ENCODE measurements around the gene TRNP1. TPM values are rescaled to one million over a fixed set of nuclear protein-coding genes. Genes with fewer than 3 reads are reported as not detected.
A peak's percentile ranks its signal among the peaks of the same experiment; 100 is the strongest.

TRNP1 gene
- total RNA-seq, 1 experiment from 2014 or later, result 245 TPM

DNA sequence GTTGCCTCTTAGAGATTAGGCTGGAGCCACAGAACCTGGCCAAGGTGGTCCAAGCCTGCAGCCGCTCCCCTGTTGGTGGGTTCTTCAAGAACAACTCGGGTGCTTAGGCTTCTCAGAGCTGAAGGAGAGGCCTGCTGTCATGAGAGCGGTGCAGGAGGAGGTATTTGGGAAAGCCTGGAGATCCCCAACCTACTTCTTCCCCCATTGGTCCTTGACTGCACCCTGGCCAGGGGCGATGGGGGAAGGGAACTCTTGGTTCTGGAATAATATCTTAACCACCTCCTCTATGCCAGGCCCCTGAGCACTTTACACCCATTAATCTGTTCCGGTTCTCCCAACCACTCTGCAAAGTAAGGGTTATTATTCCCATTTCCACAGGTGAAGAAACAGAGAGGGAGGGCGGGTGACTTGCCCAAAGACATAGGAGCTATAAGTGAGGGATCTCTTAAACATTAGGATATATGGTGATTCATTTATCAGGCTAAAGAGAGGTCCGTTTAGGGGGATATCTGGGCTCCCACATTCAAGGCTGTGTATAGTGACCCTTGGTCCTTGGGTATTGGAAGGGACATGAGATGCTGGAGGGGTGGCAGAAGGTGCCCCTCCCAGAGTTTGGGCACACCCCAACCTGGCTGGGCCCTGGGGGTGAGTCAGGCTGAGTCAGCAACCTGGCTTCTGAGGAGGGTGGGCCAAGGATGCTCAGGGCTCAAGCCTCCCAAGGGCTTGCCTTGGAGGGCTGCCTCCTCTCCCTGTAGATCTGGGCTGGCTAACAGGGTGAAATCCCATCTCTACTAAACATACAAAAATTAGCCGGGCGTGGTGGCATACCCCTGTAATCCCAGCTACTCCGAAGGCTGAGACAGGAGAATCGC lies 5.2 kb downstream of the TRNP1 start:
- peak; percentile 65 for DNase-seq (ENCODE audit: low read depth)
- in situ Hi-C loops (cut with HindIII; ENCODE audit: low pct_unique_long_range_greater_than_20kb, low sequenced_read_pairs), result no loop called here

DNA sequence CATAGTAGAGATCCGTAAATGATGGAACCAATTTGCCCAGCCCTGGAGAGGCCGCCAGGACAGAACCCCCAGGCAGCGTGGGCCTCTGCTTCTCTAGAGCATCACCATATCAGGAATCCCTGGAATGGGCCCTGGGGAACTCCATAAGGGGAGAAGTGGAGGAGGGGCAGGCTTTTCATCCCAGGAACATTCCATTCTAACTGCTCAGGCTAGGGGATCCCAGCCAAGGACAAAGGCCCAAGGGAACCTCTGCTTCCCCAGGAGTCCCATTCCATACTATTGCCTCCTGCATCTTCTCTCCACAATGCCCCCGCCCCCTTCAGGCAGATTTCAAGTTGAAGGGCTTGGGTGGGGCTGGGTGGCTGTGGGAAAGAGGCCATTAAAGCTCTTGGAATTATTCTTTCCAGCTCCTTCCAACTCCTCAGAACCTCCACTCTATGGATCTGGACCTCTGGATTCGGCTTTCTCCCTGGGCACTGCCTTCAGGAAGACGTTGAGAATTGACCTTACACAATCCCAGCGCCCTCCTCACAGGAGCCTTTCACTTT lies 6.0 kb downstream of the TRNP1 start:
- in situ Hi-C loops (cut with HindIII; ENCODE audit: low pct_unique_long_range_greater_than_20kb, low sequenced_read_pairs), result no loop called here
- DNase-seq (ENCODE audit: low read depth), result peak; percentile 92

DNA sequence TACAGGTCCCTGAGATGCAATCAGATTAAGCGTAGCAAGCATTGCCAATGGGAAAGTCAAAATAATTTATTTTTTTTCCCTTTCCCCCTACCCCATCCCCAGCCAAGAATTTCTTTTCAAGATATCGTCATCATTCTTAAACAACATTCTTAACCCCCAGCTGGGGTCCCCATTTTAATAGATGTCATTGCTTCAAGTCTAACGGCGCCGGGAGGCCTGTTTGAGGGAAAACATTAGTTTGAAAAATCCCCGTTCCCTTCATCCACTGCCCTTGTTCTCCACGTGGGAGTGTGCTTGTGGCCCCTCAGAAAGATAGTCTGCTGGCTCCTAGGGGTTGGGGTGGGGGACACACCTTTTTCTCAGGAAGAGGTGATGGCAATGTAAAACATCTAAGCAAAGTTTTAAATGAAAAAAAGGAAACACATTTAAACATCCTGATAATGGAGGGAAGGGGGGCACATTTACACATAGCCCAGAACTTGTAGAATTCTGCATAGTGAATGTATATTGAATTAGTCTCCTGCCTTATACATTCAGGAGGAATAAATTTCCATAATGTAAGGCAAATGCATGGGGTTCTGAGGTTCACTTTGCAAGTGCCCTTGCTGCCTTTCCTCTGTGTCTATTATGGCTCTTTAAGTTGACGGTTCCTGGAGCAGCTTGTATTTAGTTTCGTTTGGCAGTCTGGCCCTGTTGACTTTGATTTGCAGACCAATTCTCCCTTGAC lies 6.8 kb downstream of the TRNP1 start:
- in situ Hi-C loops (cut with HindIII; ENCODE audit: low pct_unique_long_range_greater_than_20kb, low sequenced_read_pairs), result no loop called here

GRCh38 chr1:27000817-27001460 lies 7.4 kb downstream of the TRNP1 start:
- in situ Hi-C loops (cut with HindIII; ENCODE audit: low pct_unique_long_range_greater_than_20kb, low sequenced_read_pairs), result no loop called here
- DNase-seq (ENCODE audit: low read depth), result peak; percentile 84

More for the DNA sequence above, 6.8 kb downstream of the TRNP1 start:
- DNase-seq (ENCODE audit: low read depth), result no peak

DNA sequence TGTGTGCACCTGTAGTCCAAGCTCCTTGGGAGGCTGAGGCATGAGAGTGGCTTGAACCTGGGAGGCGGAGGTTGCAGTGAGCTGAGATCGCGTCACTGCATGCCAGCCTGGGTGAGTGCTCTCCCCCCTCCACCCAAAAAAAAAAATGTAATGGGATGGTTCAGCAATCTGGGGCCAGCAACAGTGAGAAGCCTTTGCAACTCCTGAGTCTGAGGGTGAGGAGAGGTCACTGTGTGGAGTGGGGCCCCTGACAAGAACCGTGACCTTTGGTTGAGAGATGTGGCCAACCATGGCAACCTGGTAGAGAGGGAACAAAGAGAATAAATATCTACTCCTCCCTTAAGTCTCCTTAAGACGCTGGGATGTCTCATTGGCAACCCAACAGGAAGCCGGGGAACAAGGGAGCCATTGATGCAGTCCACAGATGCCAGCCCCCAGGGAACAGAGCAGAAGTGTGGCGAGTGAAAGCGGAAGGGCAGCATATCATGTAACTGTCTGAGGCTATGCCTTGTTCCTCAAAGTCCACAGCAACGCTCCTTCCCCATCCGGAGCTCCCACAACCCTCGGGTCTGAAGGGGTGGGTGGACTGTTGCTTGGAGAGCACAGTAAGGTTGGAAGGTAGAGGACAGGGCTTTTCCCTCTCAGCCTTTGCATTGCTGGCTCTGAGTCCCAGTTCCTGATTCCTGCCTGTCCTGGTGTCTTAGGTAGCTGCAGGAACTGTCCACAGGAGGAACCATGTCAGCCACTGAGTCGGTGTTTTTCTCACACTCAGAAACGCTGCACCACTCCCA lies 8.3 kb downstream of the TRNP1 start:
- in situ Hi-C loops (cut with HindIII; ENCODE audit: low pct_unique_long_range_greater_than_20kb, low sequenced_read_pairs), result no loop called here
- peak; percentile 97 for DNase-seq (ENCODE audit: low read depth)

DNA sequence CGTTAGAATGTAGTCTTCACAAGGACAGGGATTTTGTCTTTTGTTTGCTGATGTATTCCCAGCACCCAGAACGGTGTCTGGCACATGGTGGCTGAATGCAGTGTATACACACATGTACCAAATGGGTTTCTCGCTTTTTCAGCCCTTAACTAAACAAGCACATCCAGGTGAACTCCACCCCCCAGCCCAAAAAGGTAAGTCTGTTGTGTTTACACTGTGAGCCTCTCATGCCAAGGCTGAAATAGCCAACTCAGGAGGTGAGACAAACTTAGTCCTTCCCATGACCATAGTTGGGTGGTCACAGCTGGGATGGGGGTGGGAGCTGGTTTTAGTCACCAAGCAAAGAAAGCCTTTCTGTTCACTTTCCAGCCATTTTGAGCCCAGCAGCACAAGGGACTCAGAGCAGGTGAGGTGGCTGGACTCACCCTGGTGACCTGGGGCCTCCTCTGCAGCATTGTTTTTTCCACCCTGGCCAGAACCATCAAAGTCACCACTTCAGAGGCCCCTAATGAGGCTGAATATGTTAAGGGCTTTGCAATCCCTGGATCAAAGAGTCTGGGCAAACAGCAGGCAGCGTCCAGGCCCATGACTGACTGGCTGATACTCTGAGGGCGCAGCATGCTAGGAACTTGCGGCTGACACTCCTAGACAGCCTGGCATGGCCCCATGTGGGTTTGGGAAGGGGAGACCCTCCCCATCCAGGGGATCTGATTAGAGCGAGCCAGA lies 10.4 kb downstream of the TRNP1 start:
- no peak for DNase-seq (ENCODE audit: low read depth)
- in situ Hi-C loops (cut with HindIII; ENCODE audit: low pct_unique_long_range_greater_than_20kb, low sequenced_read_pairs), result no loop called here

GRCh38 chr1:27004471-27005165 lies 11.1 kb downstream of the TRNP1 start:
- in situ Hi-C loops (cut with HindIII; ENCODE audit: low pct_unique_long_range_greater_than_20kb, low sequenced_read_pairs), result no loop called here
- DNase-seq (ENCODE audit: low read depth), result no peak

- DNase-seq (ENCODE audit: low read depth), result no peak
- in situ Hi-C loops (cut with HindIII; ENCODE audit: low pct_unique_long_range_greater_than_20kb, low sequenced_read_pairs), result no loop called here
Observed at GRCh38 chr1:27005166-27005530, 11.7 kb downstream of the TRNP1 start.

- no peak for DNase-seq (ENCODE audit: low read depth)
- in situ Hi-C loops (cut with HindIII; ENCODE audit: low pct_unique_long_range_greater_than_20kb, low sequenced_read_pairs), result no loop called here
Observed at GRCh38 chr1:27005648-27006496, 12.4 kb downstream of the TRNP1 start.

GRCh38 chr1:27006683-27007082 lies 13.2 kb downstream of the TRNP1 start:
- no peak for DNase-seq (ENCODE audit: low read depth)
- in situ Hi-C loops (cut with HindIII; ENCODE audit: low pct_unique_long_range_greater_than_20kb, low sequenced_read_pairs), result no loop called here

DNA sequence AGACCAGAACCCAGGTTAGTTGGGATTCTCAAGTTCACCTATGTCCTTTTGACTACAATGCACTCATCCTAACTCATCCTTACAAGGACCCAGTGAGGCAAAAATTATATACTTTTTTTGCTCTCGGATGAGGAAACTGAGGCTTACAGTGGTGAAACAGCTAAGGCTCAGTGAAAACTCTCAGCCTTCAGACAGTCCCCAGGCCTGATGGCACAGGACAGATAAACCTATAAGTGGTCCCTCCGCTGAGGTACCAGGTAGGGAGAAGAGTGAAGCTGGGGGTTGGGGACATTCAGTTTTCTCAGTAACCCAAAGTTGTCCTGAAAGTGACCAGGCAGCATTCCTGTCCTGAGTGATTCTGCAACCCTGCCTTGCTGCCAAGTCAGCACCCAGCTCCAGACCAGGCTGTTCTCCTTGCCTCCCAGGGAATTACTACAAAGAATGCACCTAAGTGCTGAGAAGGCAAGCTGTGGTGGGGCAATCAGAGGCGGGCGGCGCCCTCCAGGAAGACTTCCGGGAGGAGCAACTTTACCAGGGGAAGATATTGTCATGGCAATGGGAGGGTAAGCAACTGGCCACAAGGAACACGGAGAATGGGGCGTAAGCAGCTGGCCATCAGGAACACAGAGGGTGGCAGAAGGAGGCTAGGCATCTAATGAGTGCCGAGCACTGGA lies 14.6 kb downstream of the TRNP1 start:
- in situ Hi-C loops (cut with HindIII; ENCODE audit: low pct_unique_long_range_greater_than_20kb, low sequenced_read_pairs), result no loop called here
- no peak for DNase-seq (ENCODE audit: low read depth)

GRCh38 chr1:27009601-27010197 lies 16.2 kb downstream of the TRNP1 start:
- no peak for DNase-seq (ENCODE audit: low read depth)
- in situ Hi-C loops (cut with HindIII; ENCODE audit: low pct_unique_long_range_greater_than_20kb, low sequenced_read_pairs), result no loop called here

DNA sequence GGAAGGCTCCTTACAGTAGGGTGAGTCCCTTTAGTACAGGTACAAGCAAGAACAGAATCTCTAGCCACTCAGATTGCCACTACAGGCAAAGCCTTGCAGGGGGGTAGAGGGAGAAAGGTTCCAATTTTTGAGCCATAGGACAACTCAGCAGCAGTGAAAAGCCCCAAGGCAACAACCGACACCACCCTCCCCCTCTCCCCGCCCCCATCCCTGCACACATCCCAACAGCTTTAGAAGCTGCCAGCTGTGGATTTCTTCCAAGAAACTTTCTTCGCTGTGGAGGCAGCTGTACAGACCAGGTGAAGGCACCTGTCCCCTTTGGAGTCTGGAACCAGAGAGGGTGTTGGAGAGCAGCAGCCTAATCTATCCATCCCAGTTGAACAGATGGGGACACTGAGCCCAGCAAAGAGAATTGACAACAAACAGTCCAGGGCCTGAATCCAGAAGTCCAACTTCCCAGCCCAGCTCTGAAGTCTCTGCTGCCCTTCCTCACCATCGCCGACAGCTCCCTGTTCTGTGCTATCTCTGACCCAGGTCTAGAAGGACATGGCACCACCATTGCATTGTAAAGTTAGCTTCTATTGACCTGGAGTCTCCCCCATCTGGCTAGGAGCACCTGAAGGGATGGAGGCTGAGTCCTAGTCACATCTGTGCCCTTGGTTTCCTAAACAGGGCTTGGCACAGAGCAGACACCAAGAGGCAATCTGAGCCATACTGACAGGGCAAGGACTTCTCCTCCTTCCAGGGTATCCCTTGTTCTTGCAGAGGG lies 16.9 kb downstream of the TRNP1 start:
- no peak for DNase-seq (ENCODE audit: low read depth)
- in situ Hi-C loops (cut with HindIII; ENCODE audit: low pct_unique_long_range_greater_than_20kb, low sequenced_read_pairs), result no loop called here

GRCh38 chr1:27011058-27011764 lies 17.7 kb downstream of the TRNP1 start:
- in situ Hi-C loops (cut with HindIII; ENCODE audit: low pct_unique_long_range_greater_than_20kb, low sequenced_read_pairs), result no loop called here
- peak; percentile 88 for DNase-seq (ENCODE audit: low read depth)

Measured in Caki2 (cell line).